Measurements from ENCODE around the gene PTPRS.

Gene PTPRS

DNA sequence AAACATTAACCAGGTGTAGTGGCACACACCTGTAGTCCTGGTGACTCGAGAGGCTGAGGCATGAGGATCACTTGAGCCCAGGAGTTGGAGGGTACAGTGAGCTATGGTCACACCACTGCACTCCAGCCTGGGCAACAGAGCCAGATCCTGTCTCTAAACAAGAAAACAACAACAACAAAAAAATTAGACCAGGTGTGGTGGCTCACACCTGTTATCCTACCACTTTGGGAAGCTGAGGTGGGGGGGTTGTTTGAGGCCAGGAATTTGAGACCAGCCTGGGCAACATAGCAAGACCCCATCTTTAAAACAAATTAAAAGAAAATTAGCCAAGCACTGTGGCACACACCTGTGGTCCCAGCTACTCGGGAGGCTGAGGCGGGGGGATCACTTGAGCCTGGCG is 20.8 kb upstream of the PTPRS start:
- no peak overlapping the region for H2AFZ ChIP-seq (ENCODE audit: low read length)
- no peak overlapping the region for H3K4me3 ChIP-seq (ENCODE audit: low read length)
- H3K27ac ChIP-seq (ENCODE audit: low read length), result no peak overlapping the region
- no peaks in the 10 kb centered on the region for H3K79me2 ChIP-seq (ENCODE audit: low read length)
- H3K9ac ChIP-seq (ENCODE audit: low read length), result no peak overlapping the region
- no peaks in the 10 kb centered on the region for H3K9me3 ChIP-seq (replicated peaks; ENCODE audit: insufficient read depth, low read length)
- DNase-seq, result no peak
- TF ChIP-seq EZH2 (optimal IDR thresholded peaks at IDR 0.05; ENCODE audit: low read depth, low read length) (no peak), EZH2phosphoT487 (IDR thresholded peaks at IDR 0.05; ENCODE audit: low read length) (no peak)
- TF ChIP-seq, protein P1, sequence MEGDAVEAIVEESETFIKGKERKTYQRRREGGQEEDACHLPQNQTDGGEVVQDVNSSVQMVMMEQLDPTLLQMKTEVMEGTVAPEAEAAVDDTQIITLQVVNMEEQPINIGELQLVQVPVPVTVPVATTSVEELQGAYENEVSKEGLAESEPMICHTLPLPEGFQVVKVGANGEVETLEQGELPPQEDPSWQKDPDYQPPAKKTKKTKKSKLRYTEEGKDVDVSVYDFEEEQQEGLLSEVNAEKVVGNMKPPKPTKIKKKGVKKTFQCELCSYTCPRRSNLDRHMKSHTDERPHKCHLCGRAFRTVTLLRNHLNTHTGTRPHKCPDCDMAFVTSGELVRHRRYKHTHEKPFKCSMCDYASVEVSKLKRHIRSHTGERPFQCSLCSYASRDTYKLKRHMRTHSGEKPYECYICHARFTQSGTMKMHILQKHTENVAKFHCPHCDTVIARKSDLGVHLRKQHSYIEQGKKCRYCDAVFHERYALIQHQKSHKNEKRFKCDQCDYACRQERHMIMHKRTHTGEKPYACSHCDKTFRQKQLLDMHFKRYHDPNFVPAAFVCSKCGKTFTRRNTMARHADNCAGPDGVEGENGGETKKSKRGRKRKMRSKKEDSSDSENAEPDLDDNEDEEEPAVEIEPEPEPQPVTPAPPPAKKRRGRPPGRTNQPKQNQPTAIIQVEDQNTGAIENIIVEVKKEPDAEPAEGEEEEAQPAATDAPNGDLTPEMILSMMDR (IDR thresholded peaks at IDR 0.05; ENCODE audit: low read length), result no peak
- no peaks in the 10 kb centered on the region for H3K36me3 ChIP-seq (replicated peaks; ENCODE audit: insufficient read depth, low read length)
- H3K4me2 ChIP-seq (ENCODE audit: low read depth, low read length), result no peak overlapping the region
- no peaks in the 10 kb centered on the region for H3K9me2 ChIP-seq (replicated peaks; ENCODE audit: insufficient read depth, low read length)
- peaks cover 88% of the 10 kb centered on the region for H3K27me3 ChIP-seq (replicated peaks; ENCODE audit: insufficient read depth, low read length)
- H3K4me1 ChIP-seq (ENCODE audit: low read length), result no peaks in the 10 kb centered on the region
- H4K20me1 ChIP-seq (ENCODE audit: insufficient read depth, low read length), result no peaks in the 10 kb centered on the region
- H3F3A ChIP-seq (ENCODE audit: insufficient read depth, low read length), result no peaks in the 10 kb centered on the region

DNA sequence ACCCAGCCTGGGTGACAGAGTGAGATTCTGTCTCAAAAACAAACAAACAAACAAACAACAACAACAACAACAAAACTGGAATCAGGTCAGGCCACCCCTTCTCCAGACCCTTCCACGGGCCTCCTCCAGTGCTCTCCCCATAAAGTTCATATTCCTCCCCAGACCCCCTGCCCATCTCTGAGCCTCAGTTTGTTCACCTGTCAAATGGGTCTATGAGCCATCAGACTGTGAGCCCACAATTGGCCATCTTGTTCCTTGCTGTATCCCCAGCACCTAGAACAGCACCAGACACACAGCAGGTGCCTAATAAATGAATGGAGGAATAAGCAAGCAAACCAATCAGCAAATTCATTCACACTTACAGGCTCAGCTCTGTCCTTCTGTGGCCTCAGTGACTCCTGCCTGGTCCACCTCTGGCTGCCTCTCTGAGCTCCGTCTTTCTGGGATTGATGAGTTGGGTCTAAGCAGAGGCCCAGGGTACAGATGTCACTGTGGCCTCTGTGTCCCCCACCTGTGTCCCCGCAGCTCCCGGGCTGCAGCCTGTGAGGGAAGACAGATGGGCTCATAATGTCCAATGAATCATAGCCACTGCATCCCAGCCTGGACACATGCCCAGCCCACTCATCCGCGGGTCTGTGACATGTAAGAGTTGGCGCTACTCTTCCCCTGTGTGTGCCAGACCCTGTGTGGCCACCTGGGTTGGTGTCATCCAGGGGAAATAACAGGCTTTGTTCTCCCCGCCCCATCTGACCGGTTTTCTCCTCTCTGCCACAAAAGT is 19.6 kb upstream of the PTPRS start:
- Histone ChIP-seq H3K4me3 (ENCODE audit: low read length) (no peak overlapping the region), H3K4me2 (ENCODE audit: low read depth, low read length) (no peak overlapping the region), H3K9me3 (replicated peaks; ENCODE audit: insufficient read depth, low read length) (no peaks in the 10 kb centered on the region), H3K79me2 (ENCODE audit: low read length) (no peaks in the 10 kb centered on the region), H2AFZ (ENCODE audit: low read length) (no peak overlapping the region), H3K27ac (ENCODE audit: low read length) (no peak overlapping the region), H3K9ac (ENCODE audit: low read length) (no peak overlapping the region), H3K4me1 (ENCODE audit: low read length) (no peaks in the 10 kb centered on the region), H3K27me3 (replicated peaks; ENCODE audit: insufficient read depth, low read length) (peaks cover 90% of the 10 kb centered on the region), H3F3A (ENCODE audit: insufficient read depth, low read length) (no peaks in the 10 kb centered on the region), H3K36me3 (replicated peaks; ENCODE audit: insufficient read depth, low read length) (no peaks in the 10 kb centered on the region), H4K20me1 (ENCODE audit: insufficient read depth, low read length) (no peaks in the 10 kb centered on the region), H3K9me2 (replicated peaks; ENCODE audit: insufficient read depth, low read length) (no peaks in the 10 kb centered on the region)
- TF ChIP-seq, protein P1 (IDR thresholded peaks at IDR 0.05; ENCODE audit: low read length), result no peak
- TF ChIP-seq EZH2 (optimal IDR thresholded peaks at IDR 0.05; ENCODE audit: low read depth, low read length) (no peak), EZH2phosphoT487 (IDR thresholded peaks at IDR 0.05; ENCODE audit: low read length) (no peak)
- DNase-seq, result no peak

DNA sequence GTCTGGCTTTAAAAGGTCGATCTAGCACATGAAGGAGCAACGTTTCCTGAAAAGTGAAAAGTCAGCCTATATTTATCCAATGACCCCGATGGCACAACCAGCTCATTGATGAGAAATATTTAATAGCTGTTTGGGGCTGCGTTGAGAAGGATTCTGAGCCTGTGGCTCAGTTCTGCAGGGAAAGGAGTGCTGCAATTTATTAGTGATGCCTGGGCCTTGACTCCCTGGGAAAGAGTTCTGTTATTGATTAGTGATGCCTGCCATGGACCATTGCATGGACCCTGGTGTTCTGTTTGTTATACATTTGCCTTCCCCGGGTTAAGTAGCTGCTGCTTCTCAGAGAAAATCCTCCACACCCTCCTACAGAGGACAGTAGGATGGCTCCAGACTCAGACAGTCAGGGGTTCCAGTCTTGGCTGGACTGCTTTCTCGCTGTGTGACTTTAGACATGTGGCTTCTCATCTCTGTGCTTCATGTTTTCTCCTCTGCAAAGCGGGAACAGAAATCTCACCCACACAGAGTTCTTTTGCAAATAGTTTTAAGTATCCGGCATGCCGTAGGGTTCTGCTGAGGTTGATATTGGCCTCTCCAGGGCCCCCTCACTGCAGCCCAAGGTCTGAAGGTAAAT is 17.7 kb upstream of the PTPRS start:
- Histone ChIP-seq H3K4me2 (ENCODE audit: low read depth, low read length) (no peak overlapping the region), H3K79me2 (ENCODE audit: low read length) (no peaks in the 10 kb centered on the region), H2AFZ (ENCODE audit: low read length) (no peak overlapping the region), H3K9me2 (replicated peaks; ENCODE audit: insufficient read depth, low read length) (no peaks in the 10 kb centered on the region), H3K4me3 (ENCODE audit: low read length) (no peak overlapping the region), H3K9me3 (replicated peaks; ENCODE audit: insufficient read depth, low read length) (no peaks in the 10 kb centered on the region), H3K9ac (ENCODE audit: low read length) (no peak overlapping the region), H3K27ac (ENCODE audit: low read length) (no peak overlapping the region), H3K4me1 (ENCODE audit: low read length) (no peaks in the 10 kb centered on the region), H3K27me3 (replicated peaks; ENCODE audit: insufficient read depth, low read length) (peaks cover 92% of the 10 kb centered on the region), H3F3A (ENCODE audit: insufficient read depth, low read length) (no peaks in the 10 kb centered on the region), H3K36me3 (replicated peaks; ENCODE audit: insufficient read depth, low read length) (no peaks in the 10 kb centered on the region), H4K20me1 (ENCODE audit: insufficient read depth, low read length) (no peaks in the 10 kb centered on the region)
- TF ChIP-seq EZH2 (optimal IDR thresholded peaks at IDR 0.05; ENCODE audit: low read depth, low read length) (no peak), EZH2phosphoT487 (IDR thresholded peaks at IDR 0.05; ENCODE audit: low read length) (no peak)
- TF ChIP-seq, protein P1 (IDR thresholded peaks at IDR 0.05; ENCODE audit: low read length), result no peak
- DNase-seq, result no peak

Data from MM.1S (cell line).